Fibroblast of the aortic adventitia (primary cell): Measurements from ENCODE around the gene TXNL4A. TPM values are rescaled to one million over a fixed set of nuclear protein-coding genes. Genes with fewer than 3 reads are reported as not detected.

Experiments used
- DNase-seq: peaks from one replicate; pipeline ENCODE4 v3.0.0-alpha.2; 2010; ENCODE audit warnings: low read depth
- H3K4me3 ChIP-seq: 2 replicates; pipeline ENCODE4 v1.5.1; 2011; ENCODE audit warnings: low read depth, mild to moderate bottlenecking, control low read depth, low read length, moderate library complexity
- total RNA-seq: library from RNA; depleted of rRNA; stranded (reverse); fragments of >200 nt; gene quantifications from 2 replicates; pipeline ENCODE4 v1.2.3, GENCODE V29; 2012; ENCODE audit warnings: low replicate concordance
- TF ChIP-seq, protein P1 (sequence below): IDR thresholded peaks from 2 replicates; pipeline ENCODE4 v1.5.1; 2011; ENCODE audit warnings: mild to moderate bottlenecking, low read length, control low read depth, inconsistent platforms; ENCODE audit not compliant: insufficient read depth

Gene TXNL4A
- total RNA-seq, 1 donor, result 54.6 TPM

DNA sequence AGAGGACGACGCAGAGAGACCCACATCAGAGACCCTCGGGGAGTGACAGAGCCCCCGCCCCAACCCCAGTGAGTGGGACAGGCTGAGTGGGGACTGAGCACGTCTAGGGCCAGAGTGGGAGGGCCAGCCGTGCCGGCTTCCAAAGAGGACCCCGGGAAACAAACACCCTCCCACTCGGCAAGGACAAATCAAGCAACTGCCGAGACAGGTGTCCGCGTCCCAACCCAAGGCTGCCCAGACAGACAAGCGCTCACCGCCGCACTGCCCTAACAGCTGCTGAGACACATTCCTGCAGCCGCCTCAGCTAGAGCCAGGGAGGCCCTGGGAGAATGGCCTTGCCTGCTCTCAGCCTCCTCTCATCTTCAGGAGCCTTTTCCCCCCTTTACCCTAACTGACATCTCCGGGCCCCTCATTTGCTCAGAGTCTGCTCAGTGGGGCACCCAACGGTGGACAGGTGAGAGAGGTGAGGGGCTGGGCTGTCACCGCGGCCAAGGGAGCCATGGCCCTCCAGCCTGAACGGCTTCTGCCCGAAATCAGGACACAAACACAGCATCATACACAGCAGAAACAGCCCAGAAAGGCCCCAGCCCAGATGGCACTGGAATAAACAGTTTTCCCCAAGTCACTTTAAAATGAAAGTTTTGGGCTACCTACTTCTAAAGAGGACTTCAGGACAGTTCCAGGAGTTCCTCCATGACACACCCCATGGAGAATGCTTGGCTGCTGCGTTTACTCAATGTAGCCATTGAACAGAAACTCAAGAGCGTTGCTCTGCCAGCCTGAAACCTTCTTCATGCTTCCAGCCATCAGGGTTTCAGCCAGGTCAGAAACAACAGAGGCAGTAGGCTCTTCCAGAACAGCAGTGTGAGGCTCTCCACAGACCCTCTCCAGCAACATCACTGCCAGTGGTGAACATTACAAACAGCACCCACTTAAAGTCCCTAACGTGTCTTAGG lies 60.5 kb downstream of the TXNL4A start:
- no peak overlapping the region for H3K4me3 ChIP-seq
- TF ChIP-seq, protein P1, sequence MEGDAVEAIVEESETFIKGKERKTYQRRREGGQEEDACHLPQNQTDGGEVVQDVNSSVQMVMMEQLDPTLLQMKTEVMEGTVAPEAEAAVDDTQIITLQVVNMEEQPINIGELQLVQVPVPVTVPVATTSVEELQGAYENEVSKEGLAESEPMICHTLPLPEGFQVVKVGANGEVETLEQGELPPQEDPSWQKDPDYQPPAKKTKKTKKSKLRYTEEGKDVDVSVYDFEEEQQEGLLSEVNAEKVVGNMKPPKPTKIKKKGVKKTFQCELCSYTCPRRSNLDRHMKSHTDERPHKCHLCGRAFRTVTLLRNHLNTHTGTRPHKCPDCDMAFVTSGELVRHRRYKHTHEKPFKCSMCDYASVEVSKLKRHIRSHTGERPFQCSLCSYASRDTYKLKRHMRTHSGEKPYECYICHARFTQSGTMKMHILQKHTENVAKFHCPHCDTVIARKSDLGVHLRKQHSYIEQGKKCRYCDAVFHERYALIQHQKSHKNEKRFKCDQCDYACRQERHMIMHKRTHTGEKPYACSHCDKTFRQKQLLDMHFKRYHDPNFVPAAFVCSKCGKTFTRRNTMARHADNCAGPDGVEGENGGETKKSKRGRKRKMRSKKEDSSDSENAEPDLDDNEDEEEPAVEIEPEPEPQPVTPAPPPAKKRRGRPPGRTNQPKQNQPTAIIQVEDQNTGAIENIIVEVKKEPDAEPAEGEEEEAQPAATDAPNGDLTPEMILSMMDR, result no peak
- no peak for DNase-seq

DNA sequence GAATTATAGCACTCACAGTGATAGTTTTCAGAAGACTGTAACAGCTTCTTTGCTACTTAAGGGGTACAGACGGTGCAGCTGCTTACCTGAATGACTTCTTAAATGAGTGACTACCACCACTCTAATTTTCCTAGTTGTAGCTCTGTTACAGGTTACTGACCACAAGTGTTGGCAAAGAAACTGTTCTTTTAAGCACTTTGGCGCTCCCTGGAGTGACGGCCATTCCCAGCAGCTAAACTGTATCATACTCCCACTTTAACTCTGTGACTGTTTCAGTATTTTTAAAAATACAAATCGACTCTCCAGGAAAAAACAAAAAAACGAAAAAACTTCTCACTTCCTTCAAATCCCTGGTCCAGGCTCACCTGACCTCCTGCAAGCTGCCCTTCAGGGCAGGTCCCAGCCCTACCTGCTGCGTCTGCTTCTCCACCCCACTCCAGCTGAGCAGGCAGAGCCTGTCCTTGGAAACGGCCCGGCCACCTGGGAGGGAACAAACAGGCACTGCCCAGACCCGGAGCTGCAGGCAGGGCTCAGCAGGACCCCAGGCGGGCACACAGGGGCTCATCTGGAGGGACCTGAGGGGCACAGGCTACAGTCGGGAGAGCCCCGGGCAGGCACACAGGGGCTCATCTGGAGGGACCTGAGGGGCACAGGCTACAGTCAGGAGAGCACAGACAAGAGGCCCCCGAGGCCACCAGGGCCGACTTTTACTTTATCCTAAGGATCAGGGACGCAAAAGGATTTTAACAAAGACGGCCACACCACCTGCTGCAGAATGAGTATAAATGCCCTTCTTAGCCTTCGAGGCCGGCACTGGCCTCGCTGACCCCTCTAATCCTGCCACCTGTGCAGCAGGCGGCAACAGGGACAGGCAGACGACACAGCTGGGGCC lies 61.4 kb downstream of the TXNL4A start:
- no peak overlapping the region for H3K4me3 ChIP-seq
- TF ChIP-seq, protein P1, result no peak
- no peak for DNase-seq

DNA sequence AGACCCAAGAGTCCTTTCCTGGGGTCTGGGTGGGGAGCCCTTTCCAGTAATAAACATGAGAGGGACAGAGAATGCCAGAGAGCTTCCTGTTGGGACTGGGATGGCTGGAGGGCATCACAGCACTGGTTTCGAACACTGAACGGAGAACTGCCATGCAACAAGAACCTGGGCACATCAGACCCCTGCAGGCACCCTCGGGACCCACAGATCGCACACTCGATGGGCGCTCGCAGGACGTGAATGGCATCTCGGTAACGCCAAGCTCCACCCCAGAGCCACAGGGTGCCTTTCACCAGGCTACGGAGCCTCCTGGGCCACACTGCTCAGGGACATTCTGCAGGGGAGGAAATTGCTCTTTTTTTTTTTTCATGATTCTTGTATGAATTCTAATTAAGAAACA lies 62.1 kb downstream of the TXNL4A start:
- no peak for DNase-seq
- TF ChIP-seq, protein P1, result no peak
- no peak overlapping the region for H3K4me3 ChIP-seq

DNA sequence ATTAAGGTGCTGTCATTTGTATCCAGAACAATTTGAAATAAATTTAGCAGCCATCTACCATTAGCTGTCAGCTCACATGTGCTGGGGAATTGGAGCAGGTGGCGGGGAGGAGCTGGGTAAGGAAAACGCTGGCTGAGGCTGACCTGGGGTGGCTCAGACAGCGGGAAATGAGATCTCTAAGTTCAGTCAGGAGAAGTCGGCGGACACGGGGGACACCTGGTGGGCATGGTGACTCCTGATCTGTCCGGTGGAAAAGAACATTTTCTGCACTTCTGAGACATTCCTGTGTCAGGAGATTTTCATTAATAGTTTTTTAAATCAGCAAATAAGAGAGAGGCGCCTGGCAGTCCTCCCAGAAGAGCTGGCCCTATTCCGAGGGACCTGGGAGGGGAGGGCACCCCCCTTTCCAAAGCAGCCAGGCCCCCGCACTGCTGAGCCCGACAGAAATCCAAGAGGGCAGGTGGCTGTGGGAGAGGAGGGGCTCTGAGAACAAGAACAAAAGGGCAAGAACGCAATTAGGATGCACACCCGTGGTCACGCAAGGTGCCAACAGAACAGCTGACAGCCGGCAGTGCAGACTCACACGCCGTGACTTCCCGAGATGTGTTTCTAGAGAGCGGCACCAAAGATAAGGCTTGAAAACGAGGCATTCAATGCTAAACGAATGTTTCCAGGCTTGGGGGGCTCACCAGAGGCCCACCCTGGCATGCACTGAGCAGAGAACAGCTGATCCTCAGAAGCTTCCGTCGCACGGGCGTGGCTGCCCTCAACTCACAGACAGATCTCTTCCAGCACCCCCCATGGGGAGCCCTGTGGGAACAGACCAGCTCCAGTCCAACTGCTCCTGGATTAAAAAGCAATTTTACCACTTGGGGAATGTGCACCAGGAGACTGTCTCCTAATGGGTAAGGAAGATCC lies 63.3 kb downstream of the TXNL4A start:
- no peak overlapping the region for H3K4me3 ChIP-seq
- no peak for DNase-seq
- TF ChIP-seq, protein P1, result no peak

DNA sequence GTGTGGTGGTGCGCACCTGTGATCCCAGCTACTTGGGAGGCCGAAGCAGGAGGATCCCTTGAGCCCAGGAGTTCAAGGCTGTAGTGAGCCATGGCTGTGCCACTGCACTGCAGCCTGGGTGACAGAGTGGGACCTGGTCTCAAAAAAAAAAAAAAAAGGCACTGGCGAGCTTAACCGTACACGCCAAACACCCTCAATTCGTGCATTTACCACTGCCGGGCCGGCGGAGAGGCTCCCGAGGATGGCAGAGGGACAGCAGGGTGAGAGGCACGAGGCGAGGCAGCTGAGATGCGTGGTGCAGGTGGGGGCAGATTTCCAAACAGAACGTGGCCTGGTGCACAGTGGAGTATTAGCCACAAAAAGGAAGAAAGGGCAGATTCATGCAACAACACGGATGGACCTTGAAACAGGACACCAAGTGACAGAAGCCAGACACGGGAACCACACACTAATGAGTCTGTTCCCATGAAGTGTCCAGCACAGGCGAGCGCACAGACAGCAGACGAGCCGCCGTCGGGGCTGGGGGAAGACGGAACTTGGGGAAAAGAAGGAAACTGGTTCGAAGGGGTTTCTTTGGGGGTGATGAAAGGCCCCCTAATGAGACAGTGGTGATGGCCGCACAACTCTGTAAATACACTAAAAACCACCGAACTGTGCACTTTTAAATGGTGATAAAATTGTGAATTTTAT lies 64.3 kb downstream of the TXNL4A start:
- TF ChIP-seq, protein P1, result no peak
- H3K4me3 ChIP-seq, result no peak overlapping the region
- DNase-seq, result no peak
